Skin epidermis (tissue), 12 donors: ENCODE data around the gene AGAP1.

Source experiments
- H3K27ac ChIP-seq, 21 experiments: fragments of 200-600 bp; sonication (generic) in 11 of 21; one replicate each; pipeline ENCODE4 v1.5.0; 2020; ENCODE audit warnings: mild to moderate bottlenecking in 3 of 21, inconsistent platforms in 2 of 21, moderate library complexity in 2 of 21
- H3K4me3 ChIP-seq, 7 experiments: fragments of 200-600 bp; sonication (generic) in 2 of 7; one replicate each; pipeline ENCODE4 v1.5.0; 2020; ENCODE audit warnings: inconsistent platforms in 2 of 7, mild to moderate bottlenecking in 2 of 7, moderate library complexity in 1 of 7

The AGAP1 gene

GRCh38 chr2:235543851-235544688 lies 50.2 kb downstream of the AGAP1 start:
- Histone ChIP-seq H3K27ac (peak overlapping the region in 1 of 21 experiments; percentile 2), H3K4me3 (no peak overlapping the region)

- no peak overlapping the region for H3K27ac ChIP-seq
- H3K4me3 ChIP-seq = no peak overlapping the region
These were observed 50.8 kb downstream of the AGAP1 start for GRCh38 chr2:235544689-235544969.

GRCh38 chr2:235545339-235546150 lies 51.7 kb downstream of the AGAP1 start:
- Histone ChIP-seq H3K4me3 (no peak overlapping the region), H3K27ac (no peak overlapping the region)

- Histone ChIP-seq H3K4me3 (no peak overlapping the region), H3K27ac (no peak overlapping the region)
These were observed 52.2 kb downstream of the AGAP1 start for GRCh38 chr2:235546151-235546435.

GRCh38 chr2:235546436-235546835 lies 52.6 kb downstream of the AGAP1 start:
- Histone ChIP-seq H3K27ac (no peak overlapping the region), H3K4me3 (no peak overlapping the region)

GRCh38 chr2:235549735-235550377 lies 56.0 kb downstream of the AGAP1 start:
- no peak overlapping the region for H3K4me3 ChIP-seq
- H3K27ac ChIP-seq = no peak overlapping the region

- Histone ChIP-seq H3K27ac (no peak overlapping the region), H3K4me3 (no peak overlapping the region)
These were observed 56.5 kb downstream of the AGAP1 start for GRCh38 chr2:235550378-235550760.

GRCh38 chr2:235550946-235551345 lies 57.1 kb downstream of the AGAP1 start:
- Histone ChIP-seq H3K4me3 (no peak overlapping the region), H3K27ac (no peak overlapping the region)

- Histone ChIP-seq H3K27ac (no peak overlapping the region), H3K4me3 (no peak overlapping the region)
These were observed 58.1 kb downstream of the AGAP1 start for GRCh38 chr2:235551965-235552364.

- Histone ChIP-seq H3K27ac (no peak overlapping the region), H3K4me3 (no peak overlapping the region)
These were observed 58.8 kb downstream of the AGAP1 start for GRCh38 chr2:235552671-235553070.

- Histone ChIP-seq H3K27ac (no peak overlapping the region), H3K4me3 (no peak overlapping the region)
These were observed 59.4 kb downstream of the AGAP1 start for GRCh38 chr2:235553291-235553690.

- no peak overlapping the region for H3K27ac ChIP-seq
- no peak overlapping the region for H3K4me3 ChIP-seq
These were observed 59.9 kb downstream of the AGAP1 start for GRCh38 chr2:235553696-235554100.

GRCh38 chr2:235554385-235554784 lies 60.5 kb downstream of the AGAP1 start:
- H3K27ac ChIP-seq = no peak overlapping the region
- no peak overlapping the region for H3K4me3 ChIP-seq

GRCh38 chr2:235554936-235555335 lies 61.1 kb downstream of the AGAP1 start:
- Histone ChIP-seq H3K4me3 (no peak overlapping the region), H3K27ac (no peak overlapping the region)

GRCh38 chr2:235555371-235555770 lies 61.5 kb downstream of the AGAP1 start:
- Histone ChIP-seq H3K4me3 (no peak overlapping the region), H3K27ac (no peak overlapping the region)

GRCh38 chr2:235556086-235556485 lies 62.2 kb downstream of the AGAP1 start:
- Histone ChIP-seq H3K4me3 (no peak overlapping the region), H3K27ac (no peak overlapping the region)

GRCh38 chr2:235556901-235557300 lies 63.1 kb downstream of the AGAP1 start:
- H3K4me3 ChIP-seq = no peak overlapping the region

GRCh38 chr2:235557903-235558302 lies 64.1 kb downstream of the AGAP1 start:
- Histone ChIP-seq H3K27ac (no peak overlapping the region), H3K4me3 (no peak overlapping the region)

More at GRCh38 chr2:235556901-235557300, 63.1 kb downstream of the AGAP1 start:
- no peak overlapping the region for H3K27ac ChIP-seq

GRCh38 chr2:235558572-235558971 lies 64.7 kb downstream of the AGAP1 start:
- no peak overlapping the region for H3K4me3 ChIP-seq
- no peak overlapping the region for H3K27ac ChIP-seq

GRCh38 chr2:235560345-235560744 lies 66.5 kb downstream of the AGAP1 start:
- Histone ChIP-seq H3K4me3 (no peak overlapping the region), H3K27ac (no peak overlapping the region)

- no peak overlapping the region for H3K27ac ChIP-seq
- H3K4me3 ChIP-seq = no peak overlapping the region
These were observed 67.6 kb downstream of the AGAP1 start for GRCh38 chr2:235561450-235561849.
